GM23338 (cell line): Measurements from ENCODE around the gene OR52W1.

ENCODE experiments used
- CTCF ChIP-seq, 2 experiments: fragments of 200-600 bp in 1 of 2; sonication (generic) in 1 of 2; conservative IDR thresholded peaks; 2 replicates each; pipeline versions ENCODE4 v1.5.1 to v1.6.1; 2016 to 2017; ENCODE audit warnings: antibody characterized with exemption in 2 of 2, low read depth in 2 of 2, mild to moderate bottlenecking in 2 of 2, moderate library complexity in 1 of 2
- EZH2 ChIP-seq: fragments of 200-600 bp; sonication (generic); IDR thresholded peaks from one replicate; pipeline ENCODE4 v1.8.0; 2017; ENCODE audit warnings: antibody characterized with exemption, mild to moderate bottlenecking, low read depth; ENCODE audit not compliant: unreplicated experiment
- EZH2phosphoT487 ChIP-seq: fragments of 200-600 bp; sonication (generic); IDR thresholded peaks from one replicate; pipeline ENCODE4 v1.8.1; 2018; ENCODE audit warnings: antibody characterized with exemption; ENCODE audit not compliant: unreplicated experiment
- JUNB ChIP-seq: IDR thresholded peaks from one replicate; pipeline ENCODE4 v1.6.1; 2016; ENCODE audit warnings: antibody characterized with exemption; ENCODE audit not compliant: unreplicated experiment
- POLR2AphosphoS5 ChIP-seq: IDR thresholded peaks from 2 replicates; pipeline ENCODE4 v1.6.1; 2016; ENCODE audit warnings: antibody characterized with exemption, low read depth
- ZNF114 ChIP-seq: fragments of 250-450 bp; sonication (Bioruptor Pico); IDR thresholded peaks from 2 replicates; pipeline ENCODE4 v1.5.0; 2020; ENCODE audit warnings: mild to moderate bottlenecking, moderate library complexity
- ZNF331 ChIP-seq: fragments of 250-450 bp; sonication (Bioruptor Pico); IDR thresholded peaks from 2 replicates; pipeline ENCODE4 v1.5.0; 2020; ENCODE audit warnings: low read depth, mild to moderate bottlenecking, moderate library complexity
- TF ChIP-seq, protein P1 (sequence below): IDR thresholded peaks from one replicate; pipeline ENCODE4 v1.6.1; 2018; ENCODE audit warnings: antibody characterized with exemption; ENCODE audit not compliant: unreplicated experiment

- TF ChIP-seq CTCF (conservative IDR thresholded peaks at IDR 0.05; ENCODE audit: low read depth in 2 of 2) = no peak
- no peak for TF ChIP-seq JUNB
- TF ChIP-seq POLR2AphosphoS5 = no peak
- TF ChIP-seq, protein P1, sequence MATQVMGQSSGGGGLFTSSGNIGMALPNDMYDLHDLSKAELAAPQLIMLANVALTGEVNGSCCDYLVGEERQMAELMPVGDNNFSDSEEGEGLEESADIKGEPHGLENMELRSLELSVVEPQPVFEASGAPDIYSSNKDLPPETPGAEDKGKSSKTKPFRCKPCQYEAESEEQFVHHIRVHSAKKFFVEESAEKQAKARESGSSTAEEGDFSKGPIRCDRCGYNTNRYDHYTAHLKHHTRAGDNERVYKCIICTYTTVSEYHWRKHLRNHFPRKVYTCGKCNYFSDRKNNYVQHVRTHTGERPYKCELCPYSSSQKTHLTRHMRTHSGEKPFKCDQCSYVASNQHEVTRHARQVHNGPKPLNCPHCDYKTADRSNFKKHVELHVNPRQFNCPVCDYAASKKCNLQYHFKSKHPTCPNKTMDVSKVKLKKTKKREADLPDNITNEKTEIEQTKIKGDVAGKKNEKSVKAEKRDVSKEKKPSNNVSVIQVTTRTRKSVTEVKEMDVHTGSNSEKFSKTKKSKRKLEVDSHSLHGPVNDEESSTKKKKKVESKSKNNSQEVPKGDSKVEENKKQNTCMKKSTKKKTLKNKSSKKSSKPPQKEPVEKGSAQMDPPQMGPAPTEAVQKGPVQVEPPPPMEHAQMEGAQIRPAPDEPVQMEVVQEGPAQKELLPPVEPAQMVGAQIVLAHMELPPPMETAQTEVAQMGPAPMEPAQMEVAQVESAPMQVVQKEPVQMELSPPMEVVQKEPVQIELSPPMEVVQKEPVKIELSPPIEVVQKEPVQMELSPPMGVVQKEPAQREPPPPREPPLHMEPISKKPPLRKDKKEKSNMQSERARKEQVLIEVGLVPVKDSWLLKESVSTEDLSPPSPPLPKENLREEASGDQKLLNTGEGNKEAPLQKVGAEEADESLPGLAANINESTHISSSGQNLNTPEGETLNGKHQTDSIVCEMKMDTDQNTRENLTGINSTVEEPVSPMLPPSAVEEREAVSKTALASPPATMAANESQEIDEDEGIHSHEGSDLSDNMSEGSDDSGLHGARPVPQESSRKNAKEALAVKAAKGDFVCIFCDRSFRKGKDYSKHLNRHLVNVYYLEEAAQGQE = no peak
- no peak for TF ChIP-seq EZH2phosphoT487
- TF ChIP-seq EZH2 = no peak
- TF ChIP-seq ZNF331 (CRISPR knock-in tag) = no peak
- TF ChIP-seq ZNF114 = no peak
Measured at GRCh38 chr11:6219359-6219758, 20.3 kb downstream of the OR52W1 start.
